B cell (primary cell): Measurements from ENCODE around the gene MICA. TPM values are rescaled to one million over a fixed set of nuclear protein-coding genes. Genes with fewer than 3 reads are reported as not detected.
A peak's percentile ranks its signal among the peaks of the same experiment; 100 is the strongest.
"Not testable (repeated sequence)": the region's sequence is repeated elsewhere in the genome, so short reads cannot be mapped to it uniquely, and the experiment has no call there.

Experiments
- ATAC-seq: fragments of 200-7000 bp; cut with Tn5 transposase; one replicate; pipeline ENCODE4 v1.10.0; 2021; ENCODE audit warnings: low read depth, mild to moderate bottlenecking, moderate number of reproducible peaks, moderate library complexity
- CTCF ChIA-PET: fragments of 350-600 bp; sonication (Branson Sonifier 250); formaldehyde crosslinking; loops from one replicate; lab custom pipeline; 2021; ENCODE audit warnings: antibody characterized with exemption, inconsistent platforms; lab: Charles Lee
- POLR2A ChIA-PET: fragments of 350-600 bp; sonication (Branson Sonifier 250); formaldehyde crosslinking; loops from one replicate; lab custom pipeline; 2021; ENCODE audit warnings: antibody characterized with exemption; lab: Charles Lee
- DNase-seq: peaks from one replicate; pipeline ENCODE4 v3.0.0; 2013
- H2AFZ ChIP-seq: 2 replicates; pipeline ENCODE4 v1.6.1; 2012; ENCODE audit warnings: mild to moderate bottlenecking, low read depth, low read length; ENCODE audit not compliant: insufficient read depth, poor library complexity, severe bottlenecking
- H3K27ac ChIP-seq, 2 donors: 1 replicate in 1 of 2; 2 replicates in 1 of 2; pipeline ENCODE4 v1.5.1; 2012 to 2013; ENCODE audit warnings: low read length in 2 of 2, mild to moderate bottlenecking in 2 of 2, moderate library complexity in 1 of 2
- H3K27me3 ChIP-seq, 4 experiments: fragments of 200-600 bp in 1 of 4; sonication (generic) in 1 of 4; replicated peaks in 1 of 4; 1 replicate in 2 of 4; 2 replicates in 2 of 4; pipeline versions ENCODE4 v1.6.1 to v1.7.0; 2013 to 2016; ENCODE audit warnings: low read length in 3 of 4, mild to moderate bottlenecking in 2 of 4, mixed read lengths in 1 of 4, moderate library complexity in 1 of 4; ENCODE audit not compliant: insufficient read depth in 4 of 4, control insufficient read depth in 3 of 4; ENCODE audit errors: control extremely low read depth in 1 of 4
- H3K36me3 ChIP-seq, 2 experiments: replicated peaks in 1 of 2; 1 replicate in 1 of 2; 2 replicates in 1 of 2; pipeline versions ENCODE4 v1.6.1 to v1.7.1; 2013; ENCODE audit warnings: low read length in 1 of 2; ENCODE audit not compliant: insufficient read depth in 2 of 2, control insufficient read depth in 1 of 2; ENCODE audit errors: control extremely low read depth in 1 of 2, extremely low read depth in 1 of 2
- H3K4me1 ChIP-seq, 2 donors: fragments of 200-600 bp in 1 of 2; sonication (generic) in 1 of 2; 1 replicate in 1 of 2; 2 replicates in 1 of 2; pipeline versions ENCODE4 v1.5.1 to v1.6.1; 2013 to 2017; ENCODE audit warnings: low read length in 2 of 2; ENCODE audit not compliant: control insufficient read depth in 2 of 2, insufficient read depth in 2 of 2
- H3K4me2 ChIP-seq: replicated peaks from 2 replicates; pipeline ENCODE3; 2012; ENCODE audit warnings: mild to moderate bottlenecking, low read depth, low read length; ENCODE audit not compliant: poor library complexity, severe bottlenecking
- H3K4me3 ChIP-seq, 5 experiments: fragments of 200-600 bp in 1 of 5; sonication (generic) in 1 of 5; 1 replicate in 3 of 5; 2 replicates in 2 of 5; pipeline versions ENCODE4 v1.5.1 to v1.7.0; 2011 to 2016; ENCODE audit warnings: low read length in 4 of 5, mild to moderate bottlenecking in 4 of 5, low read depth in 2 of 5, control low read depth in 1 of 5, moderate library complexity in 1 of 5; ENCODE audit not compliant: insufficient read depth in 1 of 5; ENCODE audit errors: control extremely low read depth in 1 of 5, extremely low read depth in 1 of 5
- H3K79me2 ChIP-seq: fragments of 200-600 bp; sonication (generic); one replicate; pipeline ENCODE4 v1.6.0; 2016; ENCODE audit warnings: low read length; ENCODE audit not compliant: control insufficient read depth, insufficient read depth
- H3K9ac ChIP-seq: fragments of 200-600 bp; sonication (generic); 2 replicates; pipeline ENCODE4 v1.6.1; 2017; ENCODE audit warnings: mild to moderate bottlenecking, low read length, moderate library complexity
- H3K9me3 ChIP-seq, 3 donors: one replicate each; pipeline versions ENCODE4 v1.6.1 to v1.7.1; 2013; ENCODE audit warnings: low read length in 2 of 3; ENCODE audit not compliant: control insufficient read depth in 2 of 3, insufficient read depth in 1 of 3; ENCODE audit errors: control extremely low read depth in 1 of 3
- H4K20me1 ChIP-seq: 2 replicates; pipeline ENCODE4 v1.6.0; 2012; ENCODE audit warnings: mild to moderate bottlenecking, low read length; ENCODE audit not compliant: insufficient read depth, control insufficient read depth, poor library complexity, severe bottlenecking
- H3K27ac Mint-ChIP-seq: one replicate; pipeline ENCODE4 v1.8.0; 2021; ENCODE audit warnings: mixed read lengths
- H3K27me3 Mint-ChIP-seq: one replicate; pipeline ENCODE4 v1.8.0; 2021; ENCODE audit warnings: mixed read lengths
- H3K4me1 Mint-ChIP-seq: one replicate; pipeline ENCODE4 v1.8.0; 2021; ENCODE audit warnings: mixed read lengths
- H3K4me3 Mint-ChIP-seq: one replicate; pipeline ENCODE4 v1.8.0; 2021; ENCODE audit warnings: mixed read lengths
- H3K9me3 Mint-ChIP-seq: one replicate; pipeline ENCODE4 v1.8.0; 2022; ENCODE audit warnings: mixed read lengths; ENCODE audit not compliant: insufficient read depth
- CTCF ChIP-seq: fragments of 200-600 bp; IDR thresholded peaks from one replicate; pipeline ENCODE4 v1.8.0; 2022; ENCODE audit warnings: antibody characterized with exemption, mild to moderate bottlenecking
- EZH2 ChIP-seq: IDR thresholded peaks from 2 replicates; pipeline ENCODE4 v1.6.1; 2012; ENCODE audit warnings: borderline replicate concordance, low read depth, mild to moderate bottlenecking, moderate library complexity, low read length; ENCODE audit not compliant: insufficient read depth, poor library complexity, severe bottlenecking
- WGBS: methylation state at CpG from one replicate; pipeline ENCODE4 v1.1.5; 2013; ENCODE audit warnings: missing lambda C conversion rate; ENCODE audit not compliant: insufficient coverage; 5-methylcytosine and 5-hydroxymethylcytosine counted together
- intact Hi-C: fragments of 100-400 bp; cut with micrococcal nuclease; formaldehyde crosslinking; loops from one replicate; pipeline ENCODE4 v1.10.0; 2022
- polyA plus RNA-seq: library from polyadenylated mRNA; depleted of rRNA; stranded (reverse); fragments of >200 nt; gene quantifications from 2 replicates; pipeline ENCODE4 v1.2.3, GENCODE V29; 2012
- total RNA-seq, 2 donors: library from RNA; stranded (reverse); fragments of 120-200 nt in 1 of 2; gene quantifications; 1 replicate in 1 of 2; 2 replicates in 1 of 2; pipeline versions ENCODE4 v1.2.3 to v1.2.4, GENCODE V29; 2013 to 2022

Gene MICA
- total and polyA plus RNA-seq, 2 donors (not counting 1 experiment from before 2014, with no cell fraction given) = 13.9 to 28.5 TPM

- peaks cover 27% of the 10 kb centered on the region for H3K27me3 Mint-ChIP-seq
- intact Hi-C loops = no loop called here
- TF ChIP-seq CTCF (no peak), EZH2 (no peak)
Observed at GRCh38 chr6:31368461-31368860, 34.9 kb upstream of the MICA start.

GRCh38 chr6:31374118-31374517 is 29.3 kb upstream of the MICA start:
- H3K27ac ChIP-seq, H3K4me1 ChIP-seq, H3K36me3 ChIP-seq, H3K4me1 Mint-ChIP-seq, H3K9me3 ChIP-seq, POLR2A ChIA-PET, H3K9ac ChIP-seq, H3K79me2 ChIP-seq, intact Hi-C loops, H3K9me3 Mint-ChIP-seq, H2AFZ ChIP-seq, H4K20me1 ChIP-seq, H3K27ac Mint-ChIP-seq, ATAC-seq, H3K4me3 Mint-ChIP-seq, DNase-seq, H3K4me2 ChIP-seq, H3K4me3 ChIP-seq: not testable (repeated sequence)
- peaks cover 22% of the 10 kb centered on the region for H3K27me3 Mint-ChIP-seq
- CTCF ChIA-PET = interaction anchor here (0.8 to 11.3 kb wide), 4 partner anchors 8 to 237 kb away, joined by 4 to 210 read pairs (median 32); partner anchors contain the start of gene PSORS1C2
- peaks cover 0 to 21% (median 12%) of the 10 kb centered on the region in 4 experiments for H3K27me3 ChIP-seq
- peak; percentile 20 for TF ChIP-seq CTCF
- WGBS = no CpG with 5 or more reads among the region's 8 CpGs

More at GRCh38 chr6:31368461-31368860, 34.9 kb upstream of the MICA start:
- ChIA-PET CTCF (interaction anchor here (2.8 to 11.3 kb wide), 8 partner anchors 10 to 238 kb away, joined by 11 to 210 read pairs (median 29); partner anchors contain the start of genes HLA-B and PSORS1C2), POLR2A (no interaction called here)
- Mint-ChIP-seq H3K9me3 (no peaks in the 10 kb centered on the region), H3K4me1 (peaks cover 8% of the 10 kb centered on the region), H3K27ac (no peak overlapping the region), H3K4me3 (no peak overlapping the region)
- no peak overlapping the region for H3K4me3 ChIP-seq
- peaks cover 9 to 10% of the 10 kb centered on the region in 2 donors for H3K4me1 ChIP-seq
- no peak for ATAC-seq
- H3K27ac ChIP-seq = no peak overlapping the region
- peaks cover 5% of the 10 kb centered on the region for H3K79me2 ChIP-seq
- H4K20me1 ChIP-seq = no peaks in the 10 kb centered on the region
- WGBS = no CpG with 5 or more reads among the region's 2 CpGs
- H3K9ac ChIP-seq = no peak overlapping the region
- H2AFZ ChIP-seq = no peak overlapping the region
- H3K27me3 ChIP-seq = peaks cover 0 to 17% (median 10%) of the 10 kb centered on the region in 4 experiments
- H3K9me3 ChIP-seq = no peaks in the 10 kb centered on the region
- H3K36me3 ChIP-seq = no peaks in the 10 kb centered on the region
- no peak overlapping the region for H3K4me2 ChIP-seq
- no peak for DNase-seq
